Right cardiac atrium (tissue), 5 donors: Measurements from ENCODE around the gene WBP2NL. TPM values are rescaled to one million over a fixed set of nuclear protein-coding genes. Genes with fewer than 3 reads are reported as not detected.

Experiments used
- ATAC-seq, 2 donors: fragments of 200-7000 bp; cut with Tn5 transposase; one replicate each; pipeline versions ENCODE4 v1.8.0 to v1.9.1; 2020; ENCODE audit warnings: moderate library complexity in 2 of 2, mild to moderate bottlenecking in 1 of 2
- DNase-seq, 3 donors: peaks; one replicate each; pipeline ENCODE4 v3.0.0-alpha.2; 2020
- H3K27ac ChIP-seq: one replicate; pipeline ENCODE4 v1.5.1; 2013; ENCODE audit warnings: mild to moderate bottlenecking, low read length, control low read depth, moderate library complexity
- H3K27me3 ChIP-seq: one replicate; pipeline ENCODE4 v1.6.1; 2013; ENCODE audit not compliant: control insufficient read depth, insufficient read depth
- H3K4me1 ChIP-seq: one replicate; pipeline ENCODE4 v1.6.1; 2013; ENCODE audit warnings: low read length; ENCODE audit not compliant: control insufficient read depth, insufficient read depth
- H3K4me3 ChIP-seq: one replicate; pipeline ENCODE4 v1.5.1; 2013; ENCODE audit warnings: low read length, control low read depth
- H3K9me3 ChIP-seq: one replicate; pipeline ENCODE4 v1.6.1; 2013; ENCODE audit warnings: low read length; ENCODE audit not compliant: control insufficient read depth
- WGBS: extraction: QIAGEN DNeasy Blood & Tissue Kit; methylation state at CpG from one replicate; pipeline ENCODE4 v1.1.7; 2013; 5-methylcytosine and 5-hydroxymethylcytosine counted together
- intact Hi-C, 4 donors: fragments of 100-400 bp; cut with DNase I; formaldehyde crosslinking; loops; one replicate each; pipeline versions ENCODE4 v1.11.0 to v1.14.0; 2022 to 2023
- polyA plus RNA-seq: library from polyadenylated mRNA; stranded (reverse); fragments of 200-250 nt; gene quantifications from one replicate; pipeline ENCODE4 v1.2.3, GENCODE V29; 2013
- total RNA-seq, 4 donors: library from RNA; stranded (reverse); fragmentation: NEBNext Ultra II Directional; extraction: Animal tissue kit (Norgen Biotek cat#: 25700); gene quantifications; one replicate each; pipeline ENCODE4 v1.2.1, GENCODE V29; 2021
- donor health status: healthy with polysubstance abuse.
- donor health status: DM: no; HTN: yes; CAD: no.
- donor health status: DM: no; HTN: no; CAD: no.
- donor health status: DM: no; HTN: yes; CAD: no; lungs with severe emphysema.
- donor health status: DM: yes; HTN: yes; CAD: no.

Gene WBP2NL
- total and polyA plus RNA-seq, 5 donors = 0.20 to 0.59 (median 0.50) TPM

DNA sequence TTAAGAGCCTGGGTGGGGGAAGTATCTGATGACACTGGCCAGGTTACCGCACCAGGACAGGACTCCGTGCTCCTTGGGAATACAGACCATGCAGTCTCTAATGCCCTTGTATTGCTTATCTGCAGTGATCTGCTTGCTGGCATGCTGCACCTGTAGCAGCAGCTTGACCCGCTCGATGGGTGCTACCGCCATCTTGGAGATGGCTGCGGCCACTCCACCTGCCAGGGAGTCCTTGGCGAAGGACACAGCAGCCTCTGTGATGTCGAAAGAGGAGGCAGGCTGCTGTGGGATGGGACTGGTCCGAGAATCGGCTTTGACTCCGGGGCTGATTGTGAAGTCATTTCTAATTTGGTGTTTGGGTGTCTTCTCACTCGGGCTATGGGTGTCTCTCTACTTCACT is 3.1 kb downstream of the WBP2NL start:
- no peaks in the 10 kb centered on the region for H3K9me3 ChIP-seq
- ATAC-seq (no peak), DNase-seq (no peak)
- intact Hi-C loops = no loop called here
- H3K4me3 ChIP-seq = no peak overlapping the region
- H3K27me3 ChIP-seq = no peaks in the 10 kb centered on the region
- H3K27ac ChIP-seq = no peak overlapping the region
- 96% methylated on average over 12 of the region's 12 CpGs for WGBS
- no peaks in the 10 kb centered on the region for H3K4me1 ChIP-seq

GRCh38 chr22:42007922-42008321 is 9.3 kb downstream of the WBP2NL start:
- no peak overlapping the region for H3K4me3 ChIP-seq
- no peaks in the 10 kb centered on the region for H3K27me3 ChIP-seq
- no peaks in the 10 kb centered on the region for H3K4me1 ChIP-seq
- ATAC-seq (no peak), DNase-seq (no peak)
- H3K27ac ChIP-seq = no peak overlapping the region
- no peaks in the 10 kb centered on the region for H3K9me3 ChIP-seq
- 71% methylated on average over 4 of the region's 4 CpGs for WGBS
- intact Hi-C loops = no loop called here

DNA sequence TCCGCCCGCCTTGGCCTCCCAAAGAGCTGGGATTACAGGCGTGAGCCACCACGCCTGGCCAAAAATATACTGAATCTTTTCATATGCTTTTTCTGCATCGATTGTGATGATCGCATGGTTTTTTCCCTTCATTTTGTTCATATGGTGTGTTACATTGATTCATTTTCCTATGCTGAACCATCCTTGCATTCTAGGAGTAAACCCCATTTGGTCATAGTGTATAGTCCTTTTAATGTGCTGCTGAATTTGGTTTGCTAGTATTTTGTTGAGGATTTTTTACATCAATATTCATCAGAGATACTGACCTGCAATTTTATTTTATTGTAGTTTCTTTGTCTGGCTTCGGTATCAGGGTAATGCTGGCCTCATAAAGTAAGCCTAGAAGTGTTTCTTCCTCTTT is 12.2 kb downstream of the WBP2NL start:
- Histone ChIP-seq H3K9me3 (no peaks in the 10 kb centered on the region), H3K27me3 (no peaks in the 10 kb centered on the region), H3K27ac (no peak overlapping the region), H3K4me3 (no peak overlapping the region), H3K4me1 (no peaks in the 10 kb centered on the region)
- intact Hi-C loops = no loop called here
- DNase-seq (no peak), ATAC-seq (no peak)
- WGBS = 93% methylated on average over 7 of the region's 7 CpGs

GRCh38 chr22:42013385-42013784 is 14.8 kb downstream of the WBP2NL start:
- WGBS = 85% methylated on average over 4 of the region's 4 CpGs
- intact Hi-C loops = no loop called here
- no peak overlapping the region for H3K27ac ChIP-seq
- H3K9me3 ChIP-seq = no peaks in the 10 kb centered on the region
- no peak for ATAC-seq
- no peak for DNase-seq
- no peaks in the 10 kb centered on the region for H3K4me1 ChIP-seq
- H3K4me3 ChIP-seq = no peak overlapping the region
- H3K27me3 ChIP-seq = no peaks in the 10 kb centered on the region

DNA sequence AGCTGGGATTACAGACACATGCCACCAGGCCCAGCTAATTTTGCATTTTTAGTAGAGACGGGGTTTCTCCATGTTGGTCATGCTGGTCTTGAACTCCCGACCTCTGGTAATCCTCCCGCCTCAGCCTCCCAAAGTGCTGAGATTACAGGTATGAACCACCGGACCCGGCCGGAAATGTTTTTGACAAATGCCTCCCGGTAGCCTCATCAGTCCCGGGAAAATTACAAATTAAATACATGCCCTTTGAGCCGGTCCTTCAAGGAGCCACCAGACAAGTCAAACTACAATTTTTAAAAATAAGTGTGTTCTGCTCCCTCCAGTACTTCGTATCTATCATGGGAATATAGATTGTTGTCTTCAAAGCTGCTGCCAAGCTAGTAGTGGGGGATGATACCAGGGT is 17.5 kb downstream of the WBP2NL start:
- intact Hi-C loops = no loop called here
- no peak for DNase-seq
- 82% methylated on average over 10 of the region's 10 CpGs for WGBS
- H3K27ac ChIP-seq = no peak overlapping the region
- no peak for ATAC-seq
- no peak overlapping the region for H3K4me3 ChIP-seq
- no peaks in the 10 kb centered on the region for H3K27me3 ChIP-seq
- H3K9me3 ChIP-seq = no peaks in the 10 kb centered on the region
- no peaks in the 10 kb centered on the region for H3K4me1 ChIP-seq

- Histone ChIP-seq H3K27ac (no peak overlapping the region), H3K9me3 (no peaks in the 10 kb centered on the region), H3K4me1 (no peaks in the 10 kb centered on the region), H3K4me3 (no peak overlapping the region), H3K27me3 (no peaks in the 10 kb centered on the region)
- ATAC-seq (no peak), DNase-seq (no peak)
- intact Hi-C loops = no loop called here
- WGBS = 56% methylated on average over 1 of the region's 1 CpG
Observed at GRCh38 chr22:42018224-42018623, 19.6 kb downstream of the WBP2NL start.

DNA sequence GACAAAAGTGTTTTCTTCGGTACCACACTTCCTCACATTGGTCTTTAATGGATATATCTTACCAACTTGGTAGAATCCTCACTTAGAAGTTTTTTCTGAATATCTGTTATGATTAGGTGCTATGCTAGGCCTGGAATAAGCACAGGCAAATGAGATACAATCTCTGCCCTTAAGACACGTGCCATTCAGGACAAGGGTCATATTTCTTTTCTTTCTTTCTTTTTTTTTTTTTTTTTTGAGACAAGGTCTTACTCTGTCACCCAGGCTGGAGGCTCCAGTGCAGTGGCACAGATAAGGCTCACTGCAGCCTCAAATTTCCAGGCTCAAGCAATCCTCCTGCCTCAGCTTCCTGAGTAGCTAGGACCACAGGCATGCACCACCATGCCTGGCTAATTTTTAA is 23.0 kb downstream of the WBP2NL start:
- Histone ChIP-seq H3K27me3 (no peaks in the 10 kb centered on the region), H3K4me3 (no peak overlapping the region), H3K4me1 (no peaks in the 10 kb centered on the region), H3K9me3 (no peaks in the 10 kb centered on the region), H3K27ac (no peak overlapping the region)
- intact Hi-C loops = no loop called here
- DNase-seq (no peak), ATAC-seq (no peak)
- 84% methylated on average over 2 of the region's 2 CpGs for WGBS

DNA sequence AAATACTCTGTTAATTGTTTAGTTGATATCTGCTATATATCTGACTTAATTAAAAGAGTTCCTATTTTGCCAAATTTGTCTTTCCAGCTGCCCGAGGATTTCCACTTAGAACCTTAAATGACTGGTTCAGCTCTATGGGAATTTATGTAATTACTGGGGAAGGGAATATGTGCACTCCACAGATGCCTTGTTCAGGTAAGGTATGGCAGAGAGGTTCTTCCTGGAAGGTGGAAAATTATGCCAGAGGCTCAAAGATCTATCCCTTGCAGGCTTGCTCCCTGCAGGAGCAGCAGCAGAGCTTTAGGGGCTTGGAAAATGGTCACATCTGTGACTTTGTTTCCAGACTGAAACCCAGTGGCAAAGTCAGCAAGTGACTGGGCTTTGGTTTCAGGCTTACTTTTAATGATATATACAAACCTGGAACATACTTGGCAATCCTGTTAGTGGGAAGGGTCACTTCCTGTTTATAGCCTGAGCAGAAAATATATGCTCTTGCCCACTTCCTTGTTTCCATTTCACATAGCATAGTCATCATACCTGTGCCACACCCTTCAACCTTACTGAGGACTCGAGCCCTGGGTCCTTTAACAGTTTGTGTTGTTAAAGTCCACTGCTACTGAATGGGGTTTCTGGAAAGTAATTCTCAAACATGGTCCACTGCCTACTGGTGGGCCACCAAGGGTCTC is 23.7 kb downstream of the WBP2NL start:
- ATAC-seq = no peak
- Histone ChIP-seq H3K4me3 (no peak overlapping the region), H3K27ac (no peak overlapping the region), H3K4me1 (no peaks in the 10 kb centered on the region), H3K27me3 (no peaks in the 10 kb centered on the region), H3K9me3 (no peaks in the 10 kb centered on the region)
- intact Hi-C loops = no loop called here
- 71% methylated on average over 2 of the region's 2 CpGs for WGBS
- no peak for DNase-seq

GRCh38 chr22:42025421-42025820 is 26.8 kb downstream of the WBP2NL start:
- Histone ChIP-seq H3K4me3 (no peak overlapping the region), H3K9me3 (no peaks in the 10 kb centered on the region), H3K27me3 (no peaks in the 10 kb centered on the region), H3K4me1 (no peaks in the 10 kb centered on the region), H3K27ac (no peak overlapping the region)
- no peak for ATAC-seq
- WGBS = 22% methylated on average over 1 of the region's 1 CpG
- no peak for DNase-seq
- intact Hi-C loops = no loop called here

DNA sequence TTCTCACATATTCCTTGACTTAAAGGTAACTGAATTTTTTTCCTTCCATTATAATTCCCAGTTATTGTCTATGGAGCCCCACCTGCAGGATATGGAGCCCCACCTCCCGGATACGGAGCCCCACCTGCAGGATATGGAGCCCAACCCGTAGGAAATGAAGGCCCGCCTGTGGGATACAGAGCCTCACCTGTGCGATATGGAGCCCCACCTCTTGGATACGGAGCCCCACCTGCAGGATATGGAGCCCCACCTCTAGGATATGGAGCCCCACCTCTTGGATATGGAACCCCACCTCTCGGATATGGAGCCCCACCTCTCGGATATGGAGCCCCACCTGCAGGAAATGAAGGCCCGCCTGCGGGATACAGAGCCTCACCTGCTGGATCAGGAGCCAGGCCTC is 28.1 kb downstream of the WBP2NL start:
- 84% methylated on average over 10 of the region's 10 CpGs for WGBS
- no peaks in the 10 kb centered on the region for H3K4me1 ChIP-seq
- H3K9me3 ChIP-seq = no peaks in the 10 kb centered on the region
- intact Hi-C loops = no loop called here
- H3K27ac ChIP-seq = no peak overlapping the region
- no peak for ATAC-seq
- DNase-seq = no peak
- no peaks in the 10 kb centered on the region for H3K27me3 ChIP-seq
- no peak overlapping the region for H3K4me3 ChIP-seq

GRCh38 chr22:42033263-42034181 is 34.9 kb downstream of the WBP2NL start:
- Histone ChIP-seq H3K4me3 (no peak overlapping the region), H3K9me3 (no peaks in the 10 kb centered on the region), H3K27ac (no peak overlapping the region), H3K27me3 (no peaks in the 10 kb centered on the region), H3K4me1 (no peaks in the 10 kb centered on the region)
- intact Hi-C loops = no loop called here
- 94% methylated on average over 5 of the region's 5 CpGs for WGBS
- ATAC-seq (no peak), DNase-seq (no peak)
